ENCODE measurements around the gene MTTP.
"Not testable (repeated sequence)": the region's sequence is repeated elsewhere in the genome, so short reads cannot be mapped to it uniquely, and the experiment has no call there.

MTTP gene

DNA sequence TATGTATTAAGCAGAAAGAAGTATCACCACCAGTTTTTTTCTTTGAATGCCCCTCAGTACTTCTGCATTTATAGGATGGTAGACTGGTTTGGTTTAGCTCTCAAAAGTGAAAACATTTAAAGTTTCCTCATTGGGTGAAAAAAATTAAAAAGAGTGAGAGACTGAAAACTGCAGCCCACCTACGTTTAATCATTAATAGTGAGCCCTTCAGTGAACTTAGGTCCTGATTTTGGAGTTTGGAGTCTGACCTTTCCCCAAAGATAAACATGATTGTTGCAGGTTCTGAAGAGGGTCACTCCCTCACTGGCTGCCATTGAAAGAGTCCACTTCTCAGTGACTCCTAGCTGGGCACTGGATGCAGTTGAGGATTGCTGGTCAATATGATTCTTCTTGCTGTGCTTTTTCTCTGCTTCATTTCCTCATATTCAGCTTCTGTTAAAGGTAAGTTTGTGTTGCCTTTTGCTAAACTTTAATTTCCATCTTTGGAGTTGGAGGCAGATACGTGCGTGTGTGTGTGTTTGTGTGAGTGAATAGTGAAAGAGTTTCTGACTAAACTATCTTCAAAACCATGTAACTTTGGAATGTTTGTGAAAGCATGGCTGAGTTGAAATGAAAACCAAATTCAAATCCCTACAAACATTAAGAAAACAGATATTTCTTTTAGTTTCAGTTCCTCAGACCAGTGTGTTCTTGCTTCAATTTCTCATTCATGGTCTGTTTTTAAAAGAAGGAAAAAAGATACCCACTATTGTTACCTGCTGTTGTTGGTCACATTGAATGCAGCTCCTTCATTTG, at the start of gene MTTP:
Gene MTTP (plus strand): TSS at position 295 of the 795 bp plus-strand sequence. CDS start 86 bp downstream, at position 381.
- Histone ChIP-seq H3K4me3 (ENCODE audit: low read length) (peak within 1 kb of the TSS; percentile 44), H3K27me3 (ENCODE audit: control insufficient read depth, insufficient read depth, low read length) (no peaks in the 10 kb centered on the region), H3K9ac (ENCODE audit: low read length) (peak within 1 kb of the TSS; percentile 11), H3K9me3 (ENCODE audit: control insufficient read depth, low read depth, low read length) (no peaks in the 10 kb centered on the region), H3K36me3 (ENCODE audit: control insufficient read depth, low read depth, low read length) (no peaks in the 10 kb centered on the region), H3K4me1 (ENCODE audit: control insufficient read depth, low read depth, low read length) (peaks cover 21% of the 10 kb centered on the region), H3K27ac (ENCODE audit: low read length) (peak within 1 kb of the TSS; percentile 55)

DNA sequence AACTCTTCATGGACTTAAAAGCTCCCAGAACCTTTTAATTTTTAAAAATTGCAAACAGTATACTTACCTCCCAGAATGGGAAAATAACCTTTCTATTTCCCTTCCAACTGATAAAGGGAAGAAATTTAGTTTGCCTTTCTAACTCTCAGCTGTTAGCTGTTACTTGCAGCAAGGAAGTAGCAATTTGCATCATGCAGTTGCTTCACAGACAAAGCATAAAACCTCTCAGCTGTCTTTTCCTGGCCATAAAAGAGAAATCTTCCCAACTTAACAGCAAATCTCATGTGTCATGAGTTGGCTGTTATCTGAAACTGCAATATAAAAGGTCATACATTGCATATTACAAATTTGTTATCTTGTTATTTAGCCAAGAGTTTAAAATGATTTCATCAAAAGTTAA, 45.4 kb upstream of the MTTP start:
- H3K27ac ChIP-seq (ENCODE audit: low read length) = no peak overlapping the region
- H3K9me3 ChIP-seq (ENCODE audit: control insufficient read depth, low read depth, low read length) = no peaks in the 10 kb centered on the region
- H3K9ac ChIP-seq (ENCODE audit: low read length) = no peak overlapping the region
- H3K27me3 ChIP-seq (ENCODE audit: control insufficient read depth, insufficient read depth, low read length) = no peaks in the 10 kb centered on the region
- no peaks in the 10 kb centered on the region for H3K4me1 ChIP-seq (ENCODE audit: control insufficient read depth, low read depth, low read length)
- no peaks in the 10 kb centered on the region for H3K36me3 ChIP-seq (ENCODE audit: control insufficient read depth, low read depth, low read length)
- H3K4me3 ChIP-seq (ENCODE audit: low read length) = no peak overlapping the region

DNA sequence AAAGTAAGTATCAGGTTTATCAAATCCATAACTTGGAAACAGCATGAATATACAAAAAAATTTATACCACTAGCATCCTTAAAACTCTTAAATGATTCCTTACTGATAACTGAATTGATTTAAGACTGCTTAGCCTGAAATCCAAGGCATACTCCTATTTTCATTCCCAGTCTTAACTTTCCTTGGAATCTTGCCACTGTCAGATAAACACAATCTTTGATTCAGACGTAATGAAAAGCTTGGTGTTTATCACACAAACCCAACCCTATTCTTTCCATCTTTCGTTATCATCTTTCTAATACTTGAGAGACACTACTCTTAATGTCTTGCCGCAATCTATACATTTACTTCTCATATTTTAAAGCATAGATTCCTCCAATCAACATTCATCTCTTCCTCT, 44.7 kb upstream of the MTTP start:
- Histone ChIP-seq H3K36me3 (ENCODE audit: control insufficient read depth, low read depth, low read length) (no peaks in the 10 kb centered on the region), H3K27me3 (ENCODE audit: control insufficient read depth, insufficient read depth, low read length) (no peaks in the 10 kb centered on the region), H3K4me1 (ENCODE audit: control insufficient read depth, low read depth, low read length) (no peaks in the 10 kb centered on the region), H3K4me3 (ENCODE audit: low read length) (no peak overlapping the region), H3K9ac (ENCODE audit: low read length) (no peak overlapping the region), H3K9me3 (ENCODE audit: control insufficient read depth, low read depth, low read length) (no peaks in the 10 kb centered on the region), H3K27ac (ENCODE audit: low read length) (no peak overlapping the region)

DNA sequence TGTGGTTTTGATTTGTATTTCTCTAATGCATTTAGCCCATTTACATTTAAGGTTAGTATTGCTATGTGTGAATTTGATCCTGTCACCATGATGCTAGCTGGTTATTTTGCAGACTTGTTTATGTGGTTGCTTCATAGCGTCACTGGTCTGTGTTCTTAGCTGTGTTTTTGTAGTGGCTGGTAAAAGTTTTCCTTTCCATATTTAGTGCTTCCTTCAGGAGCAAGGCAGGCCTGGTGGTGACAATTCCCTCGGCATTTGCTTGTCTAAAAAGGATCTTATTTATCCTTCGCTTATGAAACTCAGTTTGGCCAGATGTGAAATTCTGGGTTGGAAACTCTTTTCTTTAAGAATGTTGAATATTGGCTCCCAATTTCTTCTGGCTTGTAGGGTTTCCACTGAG, 39.9 kb upstream of the MTTP start:
- not testable (repeated sequence) for H3K9ac ChIP-seq (ENCODE audit: low read length); H3K4me3 ChIP-seq (ENCODE audit: low read length); H3K9me3 ChIP-seq (ENCODE audit: control insufficient read depth, low read depth, low read length); H3K36me3 ChIP-seq (ENCODE audit: control insufficient read depth, low read depth, low read length); H3K27ac ChIP-seq (ENCODE audit: low read length); H3K27me3 ChIP-seq (ENCODE audit: control insufficient read depth, insufficient read depth, low read length); H3K4me1 ChIP-seq (ENCODE audit: control insufficient read depth, low read depth, low read length)

DNA sequence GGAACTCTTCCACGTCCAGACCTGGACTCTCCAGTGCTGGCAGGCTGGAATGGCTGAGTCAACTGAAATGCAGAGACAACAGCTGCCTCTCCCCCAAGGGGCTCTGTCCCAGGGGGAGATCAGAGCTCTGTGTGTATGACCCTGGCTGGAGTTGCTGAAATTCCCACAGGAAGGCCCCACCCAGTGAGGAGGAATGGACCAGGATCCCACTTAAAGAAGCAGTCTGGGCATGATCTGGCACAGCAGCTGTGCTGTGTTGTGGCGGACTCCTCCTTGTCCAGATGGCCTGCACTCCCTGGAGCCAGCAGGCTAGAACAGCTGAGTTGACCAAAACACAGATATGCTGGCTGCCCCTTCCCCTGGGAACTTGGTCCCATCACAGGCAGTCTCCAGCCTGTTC, 38.4 kb upstream of the MTTP start:
- Histone ChIP-seq H3K9ac (ENCODE audit: low read length) (no peak overlapping the region), H3K4me1 (ENCODE audit: control insufficient read depth, low read depth, low read length) (no peaks in the 10 kb centered on the region), H3K4me3 (ENCODE audit: low read length) (no peak overlapping the region), H3K36me3 (ENCODE audit: control insufficient read depth, low read depth, low read length) (no peaks in the 10 kb centered on the region), H3K9me3 (ENCODE audit: control insufficient read depth, low read depth, low read length) (no peaks in the 10 kb centered on the region), H3K27me3 (ENCODE audit: control insufficient read depth, insufficient read depth, low read length) (no peaks in the 10 kb centered on the region), H3K27ac (ENCODE audit: low read length) (no peak overlapping the region)

DNA sequence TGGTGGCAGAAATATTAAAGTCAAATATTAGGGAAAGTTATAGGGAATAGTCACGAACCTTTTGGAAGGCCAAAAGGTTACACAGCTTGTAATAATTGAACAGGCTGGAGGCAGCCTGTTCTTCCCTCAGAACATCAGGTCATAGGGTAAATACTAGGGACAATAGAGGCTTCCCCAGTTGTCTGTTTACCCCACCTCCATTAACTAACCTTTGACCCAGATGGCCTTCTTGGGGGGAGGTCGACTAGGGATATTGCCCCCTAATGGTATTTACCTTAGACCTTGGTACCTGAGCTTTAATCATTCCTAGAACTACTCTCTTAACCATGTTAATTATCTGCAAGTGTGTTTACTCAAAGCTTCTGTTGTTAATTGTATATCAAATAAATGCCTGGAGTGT, 37.8 kb upstream of the MTTP start:
- H3K27me3 ChIP-seq (ENCODE audit: control insufficient read depth, insufficient read depth, low read length) = no peaks in the 10 kb centered on the region
- no peak overlapping the region for H3K4me3 ChIP-seq (ENCODE audit: low read length)
- no peak overlapping the region for H3K9ac ChIP-seq (ENCODE audit: low read length)
- no peak overlapping the region for H3K27ac ChIP-seq (ENCODE audit: low read length)
- no peaks in the 10 kb centered on the region for H3K9me3 ChIP-seq (ENCODE audit: control insufficient read depth, low read depth, low read length)
- no peaks in the 10 kb centered on the region for H3K36me3 ChIP-seq (ENCODE audit: control insufficient read depth, low read depth, low read length)
- H3K4me1 ChIP-seq (ENCODE audit: control insufficient read depth, low read depth, low read length) = no peaks in the 10 kb centered on the region

DNA sequence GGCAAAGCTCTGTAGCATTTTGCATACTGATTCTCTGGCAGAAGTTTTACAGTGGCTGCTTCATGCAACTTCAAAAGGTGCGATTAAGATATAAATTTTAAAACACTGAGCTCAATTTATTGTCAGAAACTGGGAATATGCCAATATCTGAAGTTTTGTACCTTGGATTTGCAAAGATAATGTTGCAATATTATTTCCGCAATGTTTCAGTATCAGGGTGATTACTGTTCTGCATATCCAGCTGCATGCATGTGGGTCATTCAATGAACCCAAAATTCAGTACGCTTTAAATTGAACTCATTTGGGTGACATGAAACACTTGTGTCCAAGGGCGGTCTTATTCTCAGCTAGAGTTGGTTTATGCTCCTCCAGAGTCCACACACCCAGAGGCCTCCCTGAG, 37.0 kb upstream of the MTTP start:
- H3K9ac ChIP-seq (ENCODE audit: low read length) = no peak overlapping the region
- H3K36me3 ChIP-seq (ENCODE audit: control insufficient read depth, low read depth, low read length) = no peaks in the 10 kb centered on the region

DNA sequence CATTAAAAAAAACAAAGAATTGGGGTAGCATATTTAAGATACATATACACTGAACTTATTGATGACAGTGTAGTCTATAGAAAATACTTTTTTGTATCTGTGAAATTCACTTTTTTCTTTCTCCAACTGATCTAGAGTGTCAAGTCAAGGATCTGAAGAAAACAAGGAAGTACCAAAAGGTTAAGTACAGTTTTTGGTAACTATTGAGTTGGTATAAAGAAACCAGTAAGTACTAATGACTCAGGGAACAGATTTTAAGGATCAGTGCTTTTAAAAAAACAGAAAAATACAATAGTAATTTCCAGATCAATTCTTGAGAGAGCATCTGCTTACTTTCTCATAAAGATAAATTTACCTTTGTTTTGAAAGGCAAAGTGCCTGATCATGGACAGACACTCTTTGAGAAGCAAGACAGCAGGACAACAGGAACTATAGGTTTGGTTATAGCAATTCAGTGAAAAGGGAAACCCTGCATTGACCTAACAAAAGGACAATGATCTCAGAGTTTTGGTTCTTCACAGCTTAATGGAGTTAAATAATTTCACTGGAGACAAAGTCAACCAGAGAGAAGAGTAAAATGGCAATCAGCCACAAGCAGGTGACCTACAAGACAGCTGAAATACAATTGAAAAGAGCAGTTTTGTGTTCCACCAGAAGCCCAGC, 34.2 kb upstream of the MTTP start:
- Histone ChIP-seq H3K9me3 (ENCODE audit: control insufficient read depth, low read depth, low read length) (no peaks in the 10 kb centered on the region), H3K27me3 (ENCODE audit: control insufficient read depth, insufficient read depth, low read length) (no peaks in the 10 kb centered on the region), H3K9ac (ENCODE audit: low read length) (no peak overlapping the region), H3K4me1 (ENCODE audit: control insufficient read depth, low read depth, low read length) (no peaks in the 10 kb centered on the region), H3K27ac (ENCODE audit: low read length) (no peak overlapping the region), H3K36me3 (ENCODE audit: control insufficient read depth, low read depth, low read length) (no peaks in the 10 kb centered on the region), H3K4me3 (ENCODE audit: low read length) (no peak overlapping the region)

More for the DNA sequence above, 37.0 kb upstream of the MTTP start:
- no peaks in the 10 kb centered on the region for H3K27me3 ChIP-seq (ENCODE audit: control insufficient read depth, insufficient read depth, low read length)
- no peak overlapping the region for H3K4me3 ChIP-seq (ENCODE audit: low read length)
- no peak overlapping the region for H3K27ac ChIP-seq (ENCODE audit: low read length)
- no peaks in the 10 kb centered on the region for H3K9me3 ChIP-seq (ENCODE audit: control insufficient read depth, low read depth, low read length)
- no peaks in the 10 kb centered on the region for H3K4me1 ChIP-seq (ENCODE audit: control insufficient read depth, low read depth, low read length)

DNA sequence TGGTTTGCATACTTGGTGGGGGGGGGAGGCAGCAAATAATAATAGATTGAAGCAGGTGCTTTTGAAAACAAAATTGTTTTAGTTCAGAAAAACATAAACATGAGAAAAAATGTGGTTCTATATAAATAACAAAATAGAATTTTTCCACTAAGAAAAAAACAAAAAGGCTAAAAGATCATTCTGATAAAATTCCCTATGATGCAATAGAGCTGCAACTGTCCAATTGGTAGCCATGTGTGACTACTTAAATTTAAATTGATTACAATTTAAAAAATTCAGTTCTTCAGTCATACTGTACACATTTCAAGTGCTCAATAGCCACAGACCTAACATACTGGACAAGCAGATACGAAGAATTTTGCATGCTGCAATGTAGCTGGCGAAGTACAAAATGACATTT, 21.8 kb upstream of the MTTP start:
- Histone ChIP-seq H3K4me3 (ENCODE audit: low read length) (no peak overlapping the region), H3K27me3 (ENCODE audit: control insufficient read depth, insufficient read depth, low read length) (no peaks in the 10 kb centered on the region), H3K9ac (ENCODE audit: low read length) (no peak overlapping the region), H3K4me1 (ENCODE audit: control insufficient read depth, low read depth, low read length) (no peaks in the 10 kb centered on the region), H3K36me3 (ENCODE audit: control insufficient read depth, low read depth, low read length) (no peaks in the 10 kb centered on the region), H3K9me3 (ENCODE audit: control insufficient read depth, low read depth, low read length) (no peaks in the 10 kb centered on the region), H3K27ac (ENCODE audit: low read length) (no peak overlapping the region)

DNA sequence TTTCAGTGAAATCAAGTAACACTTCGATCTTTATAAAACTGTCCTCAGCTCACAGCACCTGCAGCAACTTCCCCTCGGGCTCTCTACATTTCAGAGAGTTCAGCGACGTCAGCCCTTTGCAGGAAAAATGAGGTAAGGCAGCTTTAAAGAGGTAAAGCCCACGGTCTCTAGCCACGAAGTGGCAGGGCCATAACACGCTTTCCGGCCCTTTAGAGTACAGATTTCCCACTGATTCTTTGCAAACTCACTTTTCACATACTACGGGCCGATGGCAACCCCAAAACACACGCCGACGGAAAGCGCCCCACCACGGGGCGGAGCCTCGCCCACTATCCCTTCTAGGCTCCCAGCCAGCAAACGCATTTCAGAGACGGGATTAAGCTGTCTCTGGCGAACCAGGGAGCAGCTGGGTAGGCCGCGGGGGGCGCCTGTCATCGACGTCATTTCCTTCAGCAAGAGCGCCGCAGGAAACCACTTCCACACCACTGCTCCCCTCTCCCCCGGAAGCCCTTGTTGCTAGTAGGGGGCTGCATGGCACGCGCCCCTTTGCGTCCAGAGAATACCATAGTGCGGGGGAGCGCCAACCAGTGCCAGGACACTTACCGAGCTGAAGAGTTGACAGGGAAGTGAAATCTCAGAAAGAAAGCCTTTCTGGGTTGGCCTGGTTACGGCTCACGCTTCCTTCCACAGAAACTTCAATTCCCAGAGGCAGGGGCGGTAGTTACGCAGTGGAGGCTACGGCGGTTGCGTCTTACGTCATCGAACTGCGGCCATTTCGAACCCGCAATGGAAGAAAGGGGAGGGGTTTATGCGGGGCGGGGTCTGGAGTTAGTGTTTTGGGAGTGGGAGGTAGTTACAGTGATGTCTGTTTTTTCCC, 11.1 kb upstream of the MTTP start, which contains the start of gene TRMT10A:
Gene TRMT10A (minus strand): TSS at position 730 of the 877 bp plus-strand sequence. CDS start 4,701 bp downstream, outside the sequence.
- Histone ChIP-seq H3K27me3 (ENCODE audit: control insufficient read depth, insufficient read depth, low read length) (no peaks in the 10 kb centered on the region), H3K9ac (ENCODE audit: low read length) (peak within 1 kb of the TSS; percentile 98), H3K4me1 (ENCODE audit: control insufficient read depth, low read depth, low read length) (no peaks in the 10 kb centered on the region), H3K27ac (ENCODE audit: low read length) (peak within 1 kb of the TSS; percentile 92), H3K36me3 (ENCODE audit: control insufficient read depth, low read depth, low read length) (no peaks in the 10 kb centered on the region), H3K9me3 (ENCODE audit: control insufficient read depth, low read depth, low read length) (no peaks in the 10 kb centered on the region), H3K4me3 (ENCODE audit: low read length) (peak within 1 kb of the TSS; percentile 87)

DNA sequence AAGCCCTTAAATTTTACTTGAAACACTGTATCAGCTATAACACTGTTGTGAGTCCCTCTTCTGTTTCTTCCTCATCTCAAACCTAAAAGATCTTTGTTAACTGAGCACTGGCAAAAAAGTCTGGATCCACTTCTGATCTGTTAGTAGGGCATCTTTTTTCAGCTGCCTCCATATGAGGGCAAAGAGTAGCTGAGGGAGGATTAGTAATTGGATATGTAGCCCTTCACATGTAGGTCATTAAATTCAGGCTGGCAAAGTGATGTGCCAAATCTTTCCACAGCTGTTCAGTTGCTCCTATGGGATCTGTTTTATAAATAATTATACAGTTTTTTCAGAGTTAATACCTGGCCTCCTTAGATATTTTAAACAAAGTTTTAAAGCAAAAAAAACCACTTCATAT, 9.7 kb upstream of the MTTP start:
- Histone ChIP-seq H3K36me3 (ENCODE audit: control insufficient read depth, low read depth, low read length) (no peaks in the 10 kb centered on the region), H3K27ac (ENCODE audit: low read length) (no peak overlapping the region), H3K27me3 (ENCODE audit: control insufficient read depth, insufficient read depth, low read length) (no peaks in the 10 kb centered on the region), H3K4me3 (ENCODE audit: low read length) (no peak overlapping the region), H3K9me3 (ENCODE audit: control insufficient read depth, low read depth, low read length) (no peaks in the 10 kb centered on the region), H3K9ac (ENCODE audit: low read length) (no peak overlapping the region), H3K4me1 (ENCODE audit: control insufficient read depth, low read depth, low read length) (no peaks in the 10 kb centered on the region)

Data from iPS-18a (cell line).